EL (cell line): ENCODE measurements around the gene TMCC1.

Experiments
- DNase-seq: peaks from one replicate; pipeline ENCODE4 v3.0.0-alpha.2; 2016

Gene TMCC1

DNA sequence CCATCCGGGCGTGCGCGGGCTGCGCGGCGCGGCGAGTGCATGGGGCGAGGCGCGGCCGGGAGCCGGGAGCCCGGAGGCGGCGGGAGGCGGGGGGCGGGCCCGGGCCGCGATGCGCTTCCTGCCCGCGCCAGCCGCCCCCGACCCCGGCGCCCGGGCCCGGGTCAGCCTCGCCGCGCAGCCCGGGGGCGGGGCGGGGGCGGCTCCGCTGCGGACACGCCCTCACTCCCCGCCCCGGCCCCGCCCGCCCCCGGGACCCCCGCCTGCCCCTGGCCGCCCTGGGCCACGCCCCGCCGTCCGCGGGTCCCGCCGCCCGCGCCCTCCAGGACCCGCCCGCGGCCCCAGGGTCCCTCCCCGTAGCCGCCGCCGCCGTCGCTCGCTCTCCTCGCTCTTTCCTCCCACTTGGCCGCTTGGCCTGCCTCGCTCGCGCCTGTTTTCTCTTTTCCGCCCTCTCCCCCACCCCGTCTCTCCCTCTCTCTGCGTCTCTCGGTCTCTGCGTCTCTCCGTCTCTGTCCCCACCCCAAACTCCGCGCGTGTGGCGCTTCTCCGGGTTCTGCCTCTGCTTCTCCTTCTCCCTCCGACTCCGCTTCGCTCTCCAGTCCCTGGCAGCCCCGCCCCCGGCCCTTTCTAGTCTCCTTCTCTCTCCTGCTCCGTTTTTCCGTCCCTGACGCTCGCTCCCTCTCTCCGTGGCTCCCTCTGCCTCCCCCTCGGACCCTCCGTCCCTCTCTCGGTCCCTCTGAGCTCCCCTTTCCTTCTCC lies 286.7 kb downstream of the TMCC1 start, which contains the start of gene PLXND1:
Gene PLXND1 (minus strand): TSS at position 41 of the 755 bp plus-strand sequence. CDS start 37 bp downstream, at position 4.
- peak; percentile 67 for DNase-seq

DNA sequence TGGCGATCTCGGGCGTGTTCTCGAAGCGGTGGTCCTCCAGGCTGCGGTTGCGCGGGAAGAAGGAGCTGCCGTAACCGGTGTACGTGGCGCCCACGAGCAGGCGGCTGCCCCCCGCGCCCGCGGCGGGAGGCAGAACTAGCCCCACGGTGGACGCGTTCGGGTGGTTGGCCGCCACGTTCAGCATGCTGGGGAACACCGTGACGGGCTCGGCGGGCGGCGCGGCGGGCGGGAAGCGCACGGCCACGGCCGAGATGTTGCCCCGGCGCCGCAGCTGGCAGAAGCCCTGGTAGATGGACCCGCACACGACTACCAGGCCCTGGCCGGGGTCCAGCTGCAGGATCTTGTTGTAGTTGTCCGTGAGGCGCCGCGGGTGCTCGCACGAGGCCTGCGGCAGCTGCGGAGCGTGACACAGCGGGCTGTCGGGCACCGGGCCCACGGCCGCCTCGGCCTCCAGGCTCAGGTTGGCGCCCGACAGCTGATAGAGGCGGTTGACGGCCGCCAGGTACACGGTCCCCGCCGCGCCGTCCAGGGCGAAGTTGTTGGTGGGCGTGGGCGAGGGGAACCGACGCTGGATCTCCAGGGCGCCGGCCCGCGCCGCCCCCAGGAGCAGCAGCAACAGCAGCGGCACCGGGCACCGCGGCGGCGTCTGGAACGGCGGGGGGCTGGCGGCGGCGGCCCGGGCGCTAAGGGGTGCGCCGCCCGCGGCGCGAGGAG lies 287.4 kb downstream of the TMCC1 start:
- DNase-seq = peak; percentile 48

DNA sequence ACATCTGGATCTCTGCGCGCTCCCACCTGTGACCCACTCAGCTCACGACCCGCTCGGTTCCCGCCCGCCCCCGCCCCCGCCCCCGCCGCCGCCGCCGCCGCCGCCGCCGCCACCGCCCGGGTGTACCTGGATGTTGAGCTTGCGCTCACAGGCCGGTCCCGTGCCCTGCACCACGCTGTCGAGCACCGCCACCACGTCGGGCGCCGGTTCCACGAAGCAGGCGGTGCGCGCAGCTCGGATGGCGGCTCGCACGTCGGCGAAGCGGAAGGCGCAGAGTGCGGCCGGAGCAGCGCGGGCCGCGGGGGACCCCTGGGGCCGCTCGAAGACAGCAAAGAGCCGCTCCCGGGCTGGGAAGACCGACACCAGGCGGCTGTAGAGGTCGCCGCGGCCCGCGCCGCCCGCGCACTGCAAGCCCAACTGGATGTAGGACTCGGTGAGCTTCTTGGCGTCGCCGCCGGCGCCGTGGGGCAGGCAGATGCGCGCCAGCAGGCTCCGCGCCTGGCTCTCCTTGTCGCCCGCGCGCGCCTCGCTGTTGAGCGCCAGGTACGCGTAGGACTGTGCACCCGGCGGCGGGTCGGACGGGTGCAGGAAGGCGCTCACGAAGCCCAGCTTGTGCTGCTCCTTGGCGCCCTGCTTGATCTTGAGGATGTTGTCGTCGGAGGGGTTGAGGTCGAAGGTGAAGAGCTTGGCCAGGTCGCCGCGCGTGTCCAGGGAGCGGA lies 288.1 kb downstream of the TMCC1 start:
- DNase-seq = peak; percentile 61

DNA sequence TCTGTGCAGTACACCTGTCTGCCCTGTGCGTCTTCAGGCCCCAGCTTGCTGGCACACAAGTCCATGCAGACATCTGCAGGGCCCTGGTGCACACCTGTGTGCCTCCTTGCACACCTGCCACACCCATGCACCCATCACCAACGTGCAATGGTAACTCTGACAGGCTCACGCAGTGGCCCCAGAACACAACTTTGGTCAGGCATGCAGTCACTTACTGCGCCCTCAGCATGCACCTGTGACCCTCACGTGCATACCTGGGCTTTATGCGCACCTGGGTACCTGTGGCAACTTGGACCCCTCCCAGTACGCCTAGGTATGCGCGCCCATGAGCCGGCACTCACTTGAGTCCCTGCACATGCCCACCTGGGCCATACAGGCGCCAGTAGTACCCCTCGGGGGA lies 288.7 kb downstream of the TMCC1 start:
- DNase-seq = no peak

DNA sequence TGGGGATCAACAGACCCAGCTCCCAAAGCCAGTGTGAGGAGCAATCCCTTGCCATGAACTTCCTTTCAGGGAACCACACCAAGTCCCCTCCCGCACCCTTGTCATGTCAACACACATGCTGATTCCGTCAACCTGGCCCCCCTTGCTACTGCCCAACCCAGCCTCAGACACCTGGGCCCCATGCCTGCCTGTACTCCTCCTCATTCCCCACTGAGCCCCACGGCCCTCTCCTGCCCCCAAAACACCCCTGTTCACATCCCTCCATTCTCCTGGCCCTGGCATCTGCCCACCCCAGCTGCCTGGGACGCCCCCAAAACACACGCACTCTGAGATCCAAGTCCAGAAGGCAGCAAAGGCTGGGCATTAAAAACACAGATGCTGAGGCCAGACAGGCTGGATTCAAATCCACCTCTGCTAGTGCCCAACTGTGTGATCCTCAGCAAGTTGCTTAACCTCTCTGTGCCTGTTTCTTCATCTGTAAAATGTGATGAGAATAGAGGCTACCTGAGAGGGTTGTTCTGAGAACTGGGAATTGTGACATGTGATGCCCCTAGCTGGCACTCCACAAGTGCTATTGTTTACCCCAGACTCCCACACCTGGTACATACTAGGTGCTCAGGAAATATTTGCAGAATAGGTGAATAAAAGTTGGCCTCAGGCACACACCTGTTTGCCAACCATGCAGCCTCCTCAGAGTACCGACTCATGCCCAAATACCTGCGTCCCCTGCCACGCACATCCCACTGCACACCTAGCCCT lies 289.3 kb downstream of the TMCC1 start:
- no peak for DNase-seq

DNA sequence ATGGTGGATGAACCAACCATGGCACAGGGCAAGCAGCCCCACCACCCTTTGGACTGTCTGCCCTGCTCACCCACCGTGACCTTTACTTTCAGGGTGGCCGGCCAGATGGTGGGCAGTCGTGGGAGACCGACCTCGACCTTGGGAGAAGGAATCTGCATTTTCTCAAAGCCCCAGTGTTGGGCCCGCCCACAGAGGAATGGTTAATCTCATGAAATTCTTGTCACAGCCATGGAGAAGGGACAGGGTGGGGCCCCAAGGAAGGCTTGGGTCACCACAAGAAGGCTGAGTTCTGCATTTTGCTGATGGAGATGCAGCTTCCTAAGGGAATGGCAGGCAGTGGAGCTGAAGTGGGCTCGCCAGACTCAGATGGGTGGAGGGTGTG lies 290.0 kb downstream of the TMCC1 start:
- DNase-seq = no peak

DNA sequence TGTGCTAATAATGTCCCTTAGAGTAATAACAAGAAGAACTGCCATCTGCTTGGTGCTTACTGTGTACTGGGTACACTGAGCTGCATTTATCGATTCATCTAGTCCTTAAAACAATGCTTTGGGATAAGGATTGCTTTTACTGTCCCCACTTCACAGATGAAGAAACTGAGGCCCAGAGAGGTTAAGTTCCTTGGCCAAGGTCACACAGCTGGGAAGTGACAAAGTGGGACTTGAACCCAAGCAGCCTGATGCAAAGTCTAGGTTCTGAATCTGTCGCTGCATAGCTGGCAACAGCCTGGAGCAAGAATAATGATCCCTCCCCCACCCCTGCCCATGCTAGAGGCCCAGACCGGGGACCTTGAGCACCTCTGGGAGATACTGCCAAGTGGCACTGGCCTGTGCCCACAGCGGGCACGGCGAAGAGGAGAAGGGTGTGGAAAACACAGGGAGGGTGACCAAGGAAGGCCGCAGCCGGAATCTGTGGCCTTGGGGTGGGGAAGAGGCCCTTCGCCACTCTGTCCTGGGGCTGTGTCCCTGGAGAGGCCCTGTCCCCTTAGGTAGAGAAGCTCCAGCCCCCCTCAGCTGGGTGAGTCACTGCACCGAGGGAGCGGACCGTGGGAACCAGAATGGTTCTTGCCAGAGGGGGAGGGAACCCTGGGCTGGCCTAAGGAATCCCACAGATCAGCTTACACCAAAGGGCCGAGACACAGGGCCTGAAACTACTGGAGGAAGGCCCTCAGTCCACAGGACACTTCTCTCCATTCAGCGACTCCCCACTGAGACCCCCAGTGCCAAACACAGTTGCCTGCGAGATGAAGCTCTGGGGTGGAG lies 290.6 kb downstream of the TMCC1 start:
- peak; percentile 90 for DNase-seq

DNA sequence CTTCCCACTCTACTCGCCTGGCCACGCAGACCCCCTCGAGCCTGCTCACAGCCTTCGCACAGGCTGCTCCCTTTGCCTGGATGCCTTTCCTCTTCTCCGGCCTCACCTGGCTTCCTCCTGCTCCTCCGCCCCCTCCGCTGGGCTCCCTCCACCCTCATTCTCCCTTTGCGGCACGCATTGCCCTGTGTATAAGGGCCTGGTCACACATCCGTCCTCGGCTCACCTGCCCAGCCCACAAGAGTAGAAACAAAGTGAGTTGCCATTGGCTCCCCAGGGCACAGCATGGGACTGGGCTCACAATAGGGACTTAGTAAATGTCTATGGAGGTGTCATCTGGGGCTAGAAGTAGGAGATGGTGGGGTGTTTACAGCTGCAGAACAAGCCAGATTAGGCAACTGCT lies 291.2 kb downstream of the TMCC1 start:
- no peak for DNase-seq

DNA sequence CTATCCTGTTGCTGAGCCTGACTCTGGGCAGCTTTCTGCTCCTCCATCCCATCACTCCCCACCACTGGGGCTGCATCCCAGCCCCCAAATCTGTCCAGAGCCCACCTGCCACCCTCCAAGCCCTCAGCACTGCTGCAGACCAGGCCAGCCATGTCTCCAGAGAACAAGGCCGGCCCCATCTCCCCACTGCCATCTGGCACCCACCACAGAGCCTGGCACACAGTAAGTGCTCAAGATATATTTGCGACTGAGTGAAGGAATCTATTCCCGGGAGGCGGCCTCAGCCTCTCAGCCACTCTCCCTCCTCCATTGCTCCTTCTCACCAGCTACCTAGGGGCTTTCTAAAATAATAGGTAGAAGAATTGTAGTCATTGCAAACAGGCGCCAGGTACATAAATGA lies 291.8 kb downstream of the TMCC1 start:
- DNase-seq = no peak

DNA sequence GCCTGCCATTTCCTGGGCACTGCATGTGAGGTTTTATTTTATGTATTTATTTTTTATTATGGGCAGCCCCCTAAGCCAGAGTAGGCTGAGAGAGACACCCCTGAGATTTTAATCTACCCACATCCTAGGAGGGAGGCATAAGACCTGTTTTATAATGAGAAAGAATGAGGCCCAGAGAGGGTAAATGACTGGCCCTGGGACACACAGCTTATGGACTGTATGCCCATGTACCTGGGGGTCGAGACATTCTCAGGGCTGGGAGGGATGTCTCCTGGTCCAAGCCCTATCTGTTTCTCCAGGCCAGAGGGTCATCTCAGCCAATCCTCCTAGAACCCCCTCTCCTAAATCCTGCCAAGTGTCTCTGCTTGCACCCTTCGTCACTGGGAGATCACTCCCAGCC lies 293.2 kb downstream of the TMCC1 start:
- DNase-seq = no peak

DNA sequence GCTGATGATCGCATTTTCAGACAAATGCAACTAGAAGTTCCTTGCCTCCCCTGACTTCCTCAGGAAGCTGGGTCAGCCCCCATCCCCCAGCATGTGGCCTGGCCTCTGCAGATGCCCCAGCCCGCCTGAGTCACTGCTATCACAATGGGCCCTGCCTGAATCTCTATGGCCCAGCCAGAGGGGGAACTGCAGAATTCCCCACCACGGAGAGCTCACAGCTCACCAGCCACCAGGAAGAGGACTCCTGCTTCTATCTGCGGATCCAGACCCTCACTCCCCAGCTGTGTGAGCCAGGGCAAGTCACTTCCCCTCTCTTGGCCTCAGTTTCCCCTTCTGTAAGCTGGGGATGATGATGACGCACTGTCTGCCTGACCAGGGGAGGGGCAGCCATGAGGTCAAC lies 293.9 kb downstream of the TMCC1 start:
- DNase-seq = peak; percentile 84

DNA sequence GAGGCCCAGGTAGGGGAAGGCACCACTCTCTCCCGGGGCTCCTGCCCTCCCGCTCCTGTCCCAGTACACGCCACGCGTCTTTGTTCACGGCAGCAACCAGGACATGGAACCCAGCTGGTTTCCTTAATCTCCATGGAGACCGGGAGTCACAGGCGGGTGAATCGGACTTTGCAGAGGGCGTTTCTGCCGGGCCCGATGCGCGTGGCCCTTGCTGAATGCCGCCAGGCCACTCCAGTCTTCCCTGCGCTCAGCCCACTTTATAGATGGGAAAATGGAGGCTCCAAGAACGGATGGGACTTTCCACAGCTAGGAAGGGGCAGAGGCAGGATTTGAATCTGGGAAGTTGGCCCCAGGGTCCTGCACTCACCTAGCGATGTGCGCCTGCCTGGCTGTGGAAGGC lies 294.4 kb downstream of the TMCC1 start:
- no peak for DNase-seq

DNA sequence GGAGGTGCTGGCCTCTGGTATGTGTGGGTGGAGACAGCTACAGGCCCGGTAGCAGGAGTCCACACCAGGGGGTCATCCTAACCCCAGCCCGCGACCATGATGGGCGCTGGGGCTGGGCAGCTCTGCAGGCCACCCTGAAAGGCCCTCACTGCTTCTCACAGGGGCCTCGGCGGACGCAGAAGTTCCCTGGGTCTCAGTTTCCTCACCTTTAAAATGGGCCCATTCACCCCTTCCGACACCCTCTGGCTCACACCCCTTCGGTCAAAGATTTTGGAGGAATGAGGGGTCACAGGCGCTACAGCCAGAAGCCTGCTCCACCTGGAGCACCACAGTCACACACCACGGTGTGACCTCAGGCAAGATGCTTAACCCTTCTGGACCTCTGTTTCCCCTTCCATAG lies 295.0 kb downstream of the TMCC1 start:
- no peak for DNase-seq

DNA sequence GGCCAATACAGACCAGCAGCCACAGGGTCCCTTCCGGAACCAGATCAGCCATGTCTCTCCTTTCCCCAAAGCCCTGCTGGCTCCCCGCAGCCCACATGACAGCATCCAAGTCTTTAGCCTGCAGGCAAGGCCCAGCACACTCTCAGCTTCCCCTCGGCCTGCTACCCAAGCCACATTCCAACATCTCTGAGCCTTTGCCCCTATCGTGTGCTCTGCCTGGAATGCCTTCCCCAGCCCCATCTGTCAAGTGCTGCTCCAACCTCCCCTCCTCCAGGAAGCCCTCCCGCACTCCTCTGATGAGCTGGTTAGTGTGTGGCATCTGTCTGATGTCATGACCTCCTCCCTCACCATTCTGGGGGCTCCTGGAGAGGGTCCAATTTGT lies 295.5 kb downstream of the TMCC1 start:
- peak; percentile 74 for DNase-seq
